CD14-positive monocyte (primary cell): ENCODE data around the gene CSTF3. TPM values are rescaled to one million over a fixed set of nuclear protein-coding genes. Genes with fewer than 3 reads are reported as not detected.

Experiments
- DNase-seq, 3 donors: peaks; one replicate each; pipeline ENCODE4 v3.0.0-alpha.2; 2011 to 2022
- H2AFZ ChIP-seq: 2 replicates; pipeline ENCODE4 v1.6.0; 2012; ENCODE audit warnings: mild to moderate bottlenecking, low read depth, low read length, inconsistent platforms; ENCODE audit not compliant: insufficient read depth, poor library complexity, severe bottlenecking
- H3K27ac ChIP-seq, 2 donors: 1 replicate in 1 of 2; 2 replicates in 1 of 2; pipeline ENCODE4 v1.5.1; 2012 to 2013; ENCODE audit warnings: low read length in 2 of 2, control low read depth in 1 of 2, inconsistent platforms in 1 of 2, low read depth in 1 of 2, mild to moderate bottlenecking in 1 of 2
- H3K27me3 ChIP-seq, 2 donors: one replicate each; pipeline versions ENCODE4 v1.6.0 to v1.6.1; 2011 to 2013; ENCODE audit warnings: low read length in 2 of 2; ENCODE audit not compliant: control insufficient read depth in 2 of 2, insufficient read depth in 2 of 2
- H3K36me3 ChIP-seq, 2 donors: replicated peaks in 1 of 2; 1 replicate in 1 of 2; 2 replicates in 1 of 2; pipeline versions ENCODE4 v1.5.1 to v1.6.1; 2012 to 2013; ENCODE audit warnings: low read length in 2 of 2, control low read depth in 1 of 2, inconsistent platforms in 1 of 2, mild to moderate bottlenecking in 1 of 2; ENCODE audit not compliant: insufficient read depth in 2 of 2, control insufficient read depth in 1 of 2
- H3K4me1 ChIP-seq, 2 donors: 1 replicate in 1 of 2; 2 replicates in 1 of 2; pipeline versions ENCODE4 v1.5.1 to v1.6.1; 2012 to 2013; ENCODE audit warnings: low read length in 2 of 2, control low read depth in 1 of 2, inconsistent platforms in 1 of 2, mild to moderate bottlenecking in 1 of 2, moderate library complexity in 1 of 2; ENCODE audit not compliant: insufficient read depth in 2 of 2, control insufficient read depth in 1 of 2
- H3K4me2 ChIP-seq: replicated peaks from 2 replicates; pipeline ENCODE3; 2012; ENCODE audit warnings: low read length, moderate library complexity, mild to moderate bottlenecking; ENCODE audit not compliant: poor library complexity, severe bottlenecking; ENCODE audit errors: extremely low read depth
- H3K4me3 ChIP-seq, 3 experiments: fragments of 200-600 bp in 1 of 3; sonication (generic) in 1 of 3; replicated peaks in 1 of 3; 1 replicate in 2 of 3; 2 replicates in 1 of 3; pipeline ENCODE4 v1.5.1; 2011 to 2013; ENCODE audit warnings: low read length in 3 of 3, mild to moderate bottlenecking in 3 of 3, control low read depth in 2 of 3, low read depth in 2 of 3, inconsistent platforms in 1 of 3, moderate library complexity in 1 of 3
- H3K79me2 ChIP-seq: 2 replicates; pipeline ENCODE4 v1.6.0; 2012; ENCODE audit warnings: mild to moderate bottlenecking, control low read depth, inconsistent platforms, low read length, moderate library complexity; ENCODE audit not compliant: insufficient read depth
- H3K9ac ChIP-seq: 2 replicates; pipeline ENCODE4 v1.6.0; 2017; ENCODE audit warnings: low read length, mild to moderate bottlenecking; ENCODE audit not compliant: insufficient read depth, poor library complexity, severe bottlenecking
- H3K9me3 ChIP-seq, 2 donors: replicated peaks in 1 of 2; 1 replicate in 1 of 2; 2 replicates in 1 of 2; pipeline versions ENCODE4 v1.5.1 to v1.6.1; 2012 to 2013; ENCODE audit warnings: low read length in 2 of 2, control low read depth in 1 of 2; ENCODE audit not compliant: control insufficient read depth in 1 of 2, insufficient read depth in 1 of 2
- H4K20me1 ChIP-seq: 2 replicates; pipeline ENCODE4 v1.6.0; 2012; ENCODE audit warnings: mild to moderate bottlenecking, low read length, control low read depth, moderate library complexity; ENCODE audit not compliant: insufficient read depth
- H3K27ac Mint-ChIP-seq, 7 donors: one replicate each; pipeline ENCODE4 v1.8.0; 2020; ENCODE audit warnings: mild to moderate bottlenecking in 7 of 7, mixed read lengths in 7 of 7, moderate library complexity in 6 of 7, inconsistent platforms in 2 of 7
- H3K27me3 Mint-ChIP-seq, 3 donors: one replicate each; pipeline ENCODE4 v1.8.0; 2021 to 2022; ENCODE audit warnings: low read depth in 3 of 3, mild to moderate bottlenecking in 3 of 3, mixed read lengths in 3 of 3, moderate library complexity in 3 of 3, inconsistent platforms in 1 of 3
- H3K36me3 Mint-ChIP-seq, 2 donors: one replicate each; pipeline ENCODE4 v1.8.0; 2020; ENCODE audit warnings: mixed read lengths in 2 of 2, inconsistent platforms in 1 of 2, mild to moderate bottlenecking in 1 of 2
- H3K4me1 Mint-ChIP-seq: one replicate; pipeline ENCODE4 v1.8.0; 2020; ENCODE audit warnings: mild to moderate bottlenecking, mixed read lengths
- H3K4me3 Mint-ChIP-seq, 2 donors: one replicate each; pipeline ENCODE4 v1.8.0; 2020; ENCODE audit warnings: mild to moderate bottlenecking in 2 of 2, mixed read lengths in 2 of 2, moderate library complexity in 1 of 2
- H3K9me3 Mint-ChIP-seq, 7 donors: one replicate each; pipeline ENCODE4 v1.8.0; 2020 to 2022; ENCODE audit warnings: mixed read lengths in 7 of 7, mild to moderate bottlenecking in 6 of 7, moderate library complexity in 6 of 7, inconsistent platforms in 2 of 7
- CTCF ChIP-seq: fragments of 200-600 bp; IDR thresholded peaks from one replicate; pipeline ENCODE4 v1.8.0; 2022; ENCODE audit warnings: antibody characterized with exemption, mild to moderate bottlenecking
- WGBS: methylation state at CpG from one replicate; pipeline ENCODE4 v1.1.5; 2013; ENCODE audit warnings: missing lambda C conversion rate; ENCODE audit not compliant: insufficient coverage; 5-methylcytosine and 5-hydroxymethylcytosine counted together
- intact Hi-C, 2 donors: fragments of 100-400 bp; cut with micrococcal nuclease; formaldehyde crosslinking; loops; one replicate each; pipeline versions ENCODE4 v1.15.0 to v1.15.1; 2023
- polyA plus RNA-seq, 3 donors: library from polyadenylated mRNA; depleted of rRNA in 1 of 3; unstranded in 2 of 3; stranded (reverse) in 1 of 3; fragments of 300-500 nt in 2 of 3; fragments of >200 nt in 1 of 3; fragmentation: Illumina TruSeq in 2 of 3; gene quantifications; 1 replicate in 2 of 3; 2 replicates in 1 of 3; pipeline ENCODE4 v1.2.3, GENCODE V29; 2012 to 2021

Gene CSTF3
- polyA plus RNA-seq, 3 donors: 6.9 to 12.1 (median 7.1) TPM

GRCh38 chr11:33207408-33207985 lies 46.2 kb upstream of the CSTF3 start:
- TF ChIP-seq CTCF: no peak
- H3K4me3 ChIP-seq: no peak overlapping the region
- no peaks in the 10 kb centered on the region for H4K20me1 ChIP-seq
- H3K36me3 ChIP-seq: no peaks in the 10 kb centered on the region
- Mint-ChIP-seq H3K27me3 (peaks cover 0 to 3% (median 0%) of the 10 kb centered on the region in 3 donors), H3K4me3 (no peak overlapping the region), H3K36me3 (peaks cover 0 to 2% of the 10 kb centered on the region in 2 donors), H3K4me1 (peaks cover 44% of the 10 kb centered on the region), H3K9me3 (no peaks in the 10 kb centered on the region), H3K27ac (peak overlapping the region in 5 of 7 donors; percentile 15 to 81 (median 58))
- H3K9ac ChIP-seq: no peak overlapping the region
- no peak overlapping the region for H2AFZ ChIP-seq
- no peak overlapping the region for H3K4me2 ChIP-seq
- H3K79me2 ChIP-seq: no peaks in the 10 kb centered on the region
- peak overlapping the region in 1 of 2 donors; percentile 22 for H3K27ac ChIP-seq
- no peaks in the 10 kb centered on the region for H3K27me3 ChIP-seq
- no peaks in the 10 kb centered on the region for H3K9me3 ChIP-seq
- H3K4me1 ChIP-seq: peaks cover 46 to 56% of the 10 kb centered on the region in 2 donors
- WGBS: 0% methylated on average over 1 of the region's 4 CpGs
- peak in 2 of 3 donors; percentile 43 to 58 for DNase-seq
- intact Hi-C loops: no loop called here

DNA sequence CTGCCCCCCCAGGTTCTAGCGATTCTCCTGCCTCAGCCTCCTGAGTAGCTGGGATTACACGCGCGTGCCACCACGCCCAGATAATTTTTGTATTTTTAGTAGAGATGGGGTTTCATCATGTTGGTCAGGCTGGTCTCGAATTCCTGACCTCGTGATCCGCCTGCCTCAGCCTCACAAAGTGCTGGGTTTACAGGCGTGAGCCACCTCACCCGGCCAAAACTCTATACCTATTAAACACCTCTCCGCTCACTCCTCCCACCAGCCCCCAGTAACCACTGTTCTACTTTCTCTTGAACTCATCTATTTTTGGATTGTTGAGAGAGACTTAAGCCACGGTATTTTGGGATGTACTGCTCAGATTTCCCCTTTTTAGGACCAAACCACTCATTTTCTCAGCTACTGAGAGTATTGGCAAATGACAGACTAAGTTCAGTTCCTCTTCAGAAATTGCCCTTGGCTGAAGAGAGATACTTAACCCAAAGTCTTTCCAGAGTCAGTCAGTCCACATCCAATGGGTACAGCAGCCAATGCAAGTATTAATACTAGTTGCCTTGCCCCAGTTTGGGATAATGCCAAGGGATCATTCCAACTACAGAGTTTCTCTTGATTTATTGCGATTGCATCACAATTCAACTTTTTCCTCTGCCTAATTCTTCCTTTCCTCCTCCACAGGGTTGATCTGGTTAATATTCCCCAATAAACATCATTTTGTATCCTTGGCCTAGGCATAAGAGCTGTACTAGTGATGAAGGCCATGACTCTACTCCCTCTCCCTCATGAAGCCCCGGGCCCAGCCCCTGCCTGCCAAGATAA lies 36.8 kb upstream of the CSTF3 start:
- Histone ChIP-seq H4K20me1 (no peaks in the 10 kb centered on the region), H3K4me1 (peaks cover 69 to 78% of the 10 kb centered on the region in 2 donors), H3K4me3 (peak overlapping the region; percentile 33 to 59 (median 57)), H3K9me3 (no peaks in the 10 kb centered on the region), H3K79me2 (peaks cover 6% of the 10 kb centered on the region), H3K9ac (peak overlapping the region; percentile 44), H2AFZ (peak overlapping the region; percentile 52), H3K27ac (peak overlapping the region; percentile 83 to 92), H3K4me2 (peak overlapping the region; percentile 68), H3K36me3 (no peaks in the 10 kb centered on the region), H3K27me3 (no peaks in the 10 kb centered on the region)
- peaks cover 60% of the 10 kb centered on the region for H3K4me1 Mint-ChIP-seq
- no peak for TF ChIP-seq CTCF
- H3K9me3 Mint-ChIP-seq: peaks cover 0 to 4% (median 0%) of the 10 kb centered on the region in 7 donors
- WGBS: 28% methylated on average over 3 of the region's 14 CpGs
- no peaks in the 10 kb centered on the region for H3K36me3 Mint-ChIP-seq
- intact Hi-C loops: loop anchor here in 1 of 2 donors (2.0 to 5.0 kb wide), 2 partner anchors 13 to 59 kb away; partner anchors contain the start of gene HIPK3
- H3K27me3 Mint-ChIP-seq: peaks cover 0 to 3% (median 0%) of the 10 kb centered on the region in 3 donors
- peak; percentile 66 to 86 (median 79) for DNase-seq
- peak overlapping the region; percentile 93 to 99 (median 98) for H3K27ac Mint-ChIP-seq
- peak overlapping the region; percentile 77 for H3K4me3 Mint-ChIP-seq
